OCI-LY3 (cell line): ENCODE measurements around the gene CERT1.

ENCODE experiments used
- H2AFZ ChIP-seq: fragments of 200-600, 300-600 bp; shearing (Covaris generic); 2 replicates; pipeline ENCODE4 v1.6.0; 2014; ENCODE audit warnings: antibody characterized with exemption, low read depth, low read length
- H3K27ac ChIP-seq: fragments of 200-600, 300-600 bp; sonication (generic); 2 replicates; pipeline ENCODE4 v1.5.1; 2014; ENCODE audit warnings: mild to moderate bottlenecking, low read length, moderate library complexity, mixed read lengths
- H3K27me3 ChIP-seq: fragments of 200-600, 300-600 bp; sonication (generic); 2 replicates; pipeline ENCODE4 v1.6.1; 2014; ENCODE audit warnings: low read depth, low read length, mixed read lengths
- H3K36me3 ChIP-seq: fragments of 200-600, 300-600 bp; sonication (generic); replicated peaks from 2 replicates; pipeline ENCODE3; 2014; ENCODE audit warnings: low read depth, low read length, mixed read lengths
- H3K4me1 ChIP-seq: fragments of 300-600, 200-600 bp; sonication (generic); 2 replicates; pipeline ENCODE4 v1.6.1; 2014; ENCODE audit warnings: low read length, mixed read lengths
- H3K4me2 ChIP-seq: fragments of 200-600, 300-600 bp; sonication (generic); 2 replicates; pipeline ENCODE4 v1.6.1; 2014; ENCODE audit warnings: low read length, mixed read lengths
- H3K4me3 ChIP-seq: fragments of 300-600, 200-600 bp; sonication (generic); 2 replicates; pipeline ENCODE4 v1.5.1; 2014; ENCODE audit warnings: antibody characterized with exemption, mild to moderate bottlenecking, low read length, moderate library complexity
- H3K79me2 ChIP-seq: fragments of 300-600, 200-600 bp; shearing (Covaris generic); 2 replicates; pipeline ENCODE4 v1.6.1; 2014; ENCODE audit warnings: mild to moderate bottlenecking, low read length, mixed read lengths
- H3K9ac ChIP-seq: fragments of 300-600, 200-600 bp; shearing (Covaris generic); 2 replicates; pipeline ENCODE4 v1.6.0; 2014; ENCODE audit warnings: mild to moderate bottlenecking, low read length, moderate library complexity
- H3K9me3 ChIP-seq: fragments of 200-600, 300-600 bp; shearing (Covaris generic); 2 replicates; pipeline ENCODE4 v1.6.1; 2014; ENCODE audit warnings: low read length, mixed read lengths; ENCODE audit not compliant: insufficient read depth
- H4K20me1 ChIP-seq: fragments of 200-600, 300-600 bp; sonication (generic); 2 replicates; pipeline ENCODE4 v1.6.1; 2016; ENCODE audit warnings: low read length, mixed read lengths; ENCODE audit not compliant: insufficient read depth
- CTCF ChIP-seq: fragments of 200-600, 300-600 bp; sonication (generic); IDR thresholded peaks from 2 replicates; pipeline ENCODE4 v1.5.1; 2014; ENCODE audit warnings: antibody characterized with exemption, low read length, low read depth
- EZH2phosphoT487 ChIP-seq: fragments of 200-600 bp; shearing (Covaris generic); IDR thresholded peaks from 2 replicates; pipeline ENCODE4 v1.6.1; 2018; ENCODE audit warnings: antibody characterized with exemption, mixed run types, low read depth

CERT1 gene

DNA sequence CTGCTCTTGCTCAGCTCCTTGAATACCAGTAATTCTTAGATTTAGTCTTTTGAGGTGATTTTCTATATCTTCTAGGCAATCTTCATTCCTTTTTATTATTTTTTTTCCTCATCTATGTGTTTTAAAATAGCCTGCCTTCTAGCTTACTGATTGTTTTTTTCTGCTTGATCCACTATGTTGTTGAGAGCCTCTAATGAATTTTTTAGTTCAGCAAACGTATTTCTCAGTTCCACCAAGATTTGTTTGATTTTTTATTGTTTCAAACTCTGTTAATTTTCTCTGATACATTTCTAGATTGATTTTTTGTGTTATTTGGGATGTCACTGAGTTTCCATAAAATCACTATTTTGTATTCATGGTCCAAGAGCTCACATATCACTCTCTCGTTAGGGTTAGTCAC, 9.8 kb upstream of the CERT1 start:
- peaks cover 25% of the 10 kb centered on the region; the same call in 1 of the 2 replicates for H3K9me3 ChIP-seq
- H3K9ac ChIP-seq: no peak overlapping the region
- H4K20me1 ChIP-seq: peaks cover 4% of the 10 kb centered on the region; the same call in 1 of the 2 replicates
- peaks cover 46% of the 10 kb centered on the region for H3K36me3 ChIP-seq
- no peaks in the 10 kb centered on the region for H3K27me3 ChIP-seq
- H3K4me3 ChIP-seq: no peak overlapping the region
- peaks cover 27% of the 10 kb centered on the region for H3K4me1 ChIP-seq
- no peak overlapping the region for H3K4me2 ChIP-seq
- TF ChIP-seq EZH2phosphoT487 (no peak), CTCF (no peak)
- no peak overlapping the region for H3K27ac ChIP-seq
- peaks cover 83% of the 10 kb centered on the region for H3K79me2 ChIP-seq
- no peak overlapping the region for H2AFZ ChIP-seq

GRCh38 chr5:75519761-75520160, 8.3 kb upstream of the CERT1 start:
- no peak overlapping the region for H3K4me2 ChIP-seq
- no peak overlapping the region for H2AFZ ChIP-seq
- H3K4me1 ChIP-seq: peaks cover 14% of the 10 kb centered on the region
- peaks cover 4% of the 10 kb centered on the region; the same call in 1 of the 2 replicates for H4K20me1 ChIP-seq
- H3K27me3 ChIP-seq: no peaks in the 10 kb centered on the region
- TF ChIP-seq EZH2phosphoT487: no peak
- no peak for TF ChIP-seq CTCF
- H3K27ac ChIP-seq: no peak overlapping the region
- no peak overlapping the region for H3K9ac ChIP-seq
- peaks cover 25% of the 10 kb centered on the region; the same call in 1 of the 2 replicates for H3K9me3 ChIP-seq
- no peak overlapping the region for H3K4me3 ChIP-seq
- H3K79me2 ChIP-seq: peaks cover 87% of the 10 kb centered on the region
- peaks cover 49% of the 10 kb centered on the region for H3K36me3 ChIP-seq

DNA sequence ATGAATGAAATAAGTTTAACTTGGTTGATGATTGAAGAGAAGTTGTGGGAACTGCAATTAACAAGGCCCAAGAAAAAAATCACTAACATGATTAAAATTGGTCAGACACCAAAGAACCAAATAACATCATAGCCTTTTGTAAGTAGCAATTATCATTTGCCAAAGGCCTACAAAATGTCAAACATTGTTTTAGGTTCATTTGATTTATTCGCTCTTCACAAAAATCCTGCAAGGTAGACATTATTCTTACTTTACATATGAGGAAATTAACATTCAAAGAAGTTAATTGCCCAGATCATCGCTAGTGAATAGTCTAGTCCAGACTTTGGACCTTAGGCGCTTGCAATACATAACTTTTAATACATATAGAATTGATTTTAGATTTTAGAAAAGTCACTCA, 2.9 kb upstream of the CERT1 start:
- Histone ChIP-seq H3K4me1 (peaks cover 21% of the 10 kb centered on the region), H3K79me2 (peaks cover 92% of the 10 kb centered on the region), H3K27me3 (no peaks in the 10 kb centered on the region), H4K20me1 (no peaks in the 10 kb centered on the region), H3K36me3 (peaks cover 13% of the 10 kb centered on the region), H3K4me3 (no peak overlapping the region), H3K9ac (no peak overlapping the region), H3K9me3 (peaks cover 5% of the 10 kb centered on the region; the same call in 1 of the 2 replicates), H2AFZ (no peak overlapping the region), H3K27ac (no peak overlapping the region), H3K4me2 (peak overlapping the region; percentile 87)
- TF ChIP-seq EZH2phosphoT487: no peak
- TF ChIP-seq CTCF: no peak

GRCh38 chr5:75513841-75514240, 2.4 kb upstream of the CERT1 start:
- H3K9ac ChIP-seq: no peak overlapping the region

More at GRCh38 chr5:75513841-75514240, 2.4 kb upstream of the CERT1 start:
- no peak overlapping the region for H2AFZ ChIP-seq
- peaks cover 26% of the 10 kb centered on the region for H3K4me1 ChIP-seq
- H3K27me3 ChIP-seq: no peaks in the 10 kb centered on the region
- H4K20me1 ChIP-seq: no peaks in the 10 kb centered on the region
- peaks cover 8% of the 10 kb centered on the region for H3K36me3 ChIP-seq
- H3K27ac ChIP-seq: peak overlapping the region; percentile 26; the same call in 1 of the 2 replicates
- H3K4me3 ChIP-seq: peak overlapping the region; percentile 88
- H3K79me2 ChIP-seq: peaks cover 92% of the 10 kb centered on the region
- H3K9me3 ChIP-seq: no peaks in the 10 kb centered on the region
- TF ChIP-seq CTCF (no peak), EZH2phosphoT487 (no peak)
- peak overlapping the region; percentile 87 for H3K4me2 ChIP-seq
